Activated CD8-positive, alpha-beta memory T cell treated with anti-CD3 and anti-CD28 coated beads, Interleukin-2, amount 50 U/mL, for 24 hours (primary cell): Measurements from ENCODE around the gene PROM2.

Experiments
- DNase-seq: peaks from one replicate; pipeline ENCODE4 v3.0.0-alpha.2; 2020; ENCODE audit errors: extremely low read depth

Gene PROM2

DNA sequence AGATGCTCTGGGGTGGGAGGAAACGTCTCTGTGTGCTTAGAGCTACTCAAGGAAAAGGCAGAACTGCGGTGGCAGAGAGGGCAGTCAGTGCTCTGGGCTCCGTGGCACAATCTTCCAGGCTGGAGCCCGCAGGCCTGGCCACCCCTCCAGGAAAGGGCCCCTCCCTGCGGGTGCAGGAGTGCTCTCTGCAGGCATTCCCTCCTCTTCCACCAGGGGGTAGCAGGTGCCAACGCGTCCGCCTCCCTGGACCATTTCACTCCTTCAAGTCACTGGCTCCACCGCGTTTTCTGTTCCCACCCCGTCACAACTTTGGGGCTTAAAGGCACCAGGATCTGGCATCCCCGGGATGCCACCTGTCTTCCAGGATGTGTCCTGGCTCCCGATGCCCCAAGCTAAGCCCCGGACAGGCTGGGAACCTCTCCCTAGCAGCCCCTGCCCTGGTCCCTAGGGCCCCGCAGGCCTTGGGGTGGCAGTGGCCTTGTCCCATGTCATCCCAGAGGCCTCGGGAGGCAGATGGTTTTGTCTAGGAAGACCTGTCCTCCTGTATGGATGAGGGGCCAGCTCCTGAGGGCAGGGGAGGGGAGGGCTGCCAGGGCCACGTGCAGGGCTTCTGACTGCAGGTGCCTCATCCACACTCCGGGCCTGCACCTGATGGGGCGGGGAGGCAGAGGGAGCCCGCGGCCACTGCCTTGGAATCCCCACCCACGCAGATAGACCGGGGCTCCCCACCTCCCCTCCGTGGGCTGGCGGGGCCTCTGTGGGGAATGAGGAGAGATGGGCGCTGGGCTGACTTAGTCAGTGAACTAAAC, 49.3 kb downstream of the PROM2 start:
- DNase-seq = no peak

DNA sequence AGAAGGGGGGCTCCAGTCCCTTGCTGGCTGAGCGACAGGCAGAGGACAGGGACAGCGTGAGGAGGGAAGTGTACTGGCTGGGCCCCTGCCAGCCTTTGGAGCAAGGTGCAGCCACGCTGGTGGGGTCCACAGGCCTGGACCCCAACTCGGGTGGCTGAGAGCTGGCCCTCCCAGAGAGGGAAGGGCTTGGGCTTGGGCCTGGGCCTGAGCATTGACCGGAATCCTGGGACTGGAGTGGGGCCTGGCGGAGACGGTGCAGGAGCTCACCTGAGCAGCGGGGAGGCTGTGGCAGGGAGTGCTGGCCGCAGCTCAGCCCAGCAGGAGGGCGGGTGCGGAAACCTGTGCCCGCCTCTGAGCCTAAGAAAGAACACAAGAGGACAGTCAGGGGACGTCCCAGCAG, 50.8 kb downstream of the PROM2 start:
- no peak for DNase-seq

DNA sequence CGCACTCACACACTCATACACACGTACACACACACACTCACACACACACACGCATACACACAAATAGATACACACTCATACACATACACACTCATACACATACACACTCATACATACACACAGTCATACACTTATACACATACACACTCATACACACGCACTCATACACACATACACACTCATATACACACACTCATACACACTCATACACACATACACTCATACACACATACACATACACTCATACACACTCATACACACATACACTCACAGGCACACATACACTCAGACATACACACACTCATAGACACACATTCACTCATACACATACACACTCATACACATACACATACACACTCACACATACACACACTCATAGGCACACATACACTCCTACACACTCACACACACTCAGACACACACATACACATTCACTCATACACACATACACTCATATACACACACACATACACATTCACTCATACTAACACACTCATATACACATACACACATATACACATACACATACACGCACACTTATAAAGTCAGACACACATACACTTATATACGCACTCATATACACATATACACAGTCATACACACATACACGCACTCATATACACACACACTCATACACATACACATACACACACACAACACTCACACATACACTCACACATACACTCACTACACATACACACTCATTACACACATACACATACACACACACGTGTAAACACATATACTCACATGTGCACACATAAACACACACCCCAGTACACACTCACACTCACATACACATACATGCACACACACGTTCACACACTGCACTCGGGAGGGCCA, 51.6 kb downstream of the PROM2 start:
- no peak for DNase-seq

DNA sequence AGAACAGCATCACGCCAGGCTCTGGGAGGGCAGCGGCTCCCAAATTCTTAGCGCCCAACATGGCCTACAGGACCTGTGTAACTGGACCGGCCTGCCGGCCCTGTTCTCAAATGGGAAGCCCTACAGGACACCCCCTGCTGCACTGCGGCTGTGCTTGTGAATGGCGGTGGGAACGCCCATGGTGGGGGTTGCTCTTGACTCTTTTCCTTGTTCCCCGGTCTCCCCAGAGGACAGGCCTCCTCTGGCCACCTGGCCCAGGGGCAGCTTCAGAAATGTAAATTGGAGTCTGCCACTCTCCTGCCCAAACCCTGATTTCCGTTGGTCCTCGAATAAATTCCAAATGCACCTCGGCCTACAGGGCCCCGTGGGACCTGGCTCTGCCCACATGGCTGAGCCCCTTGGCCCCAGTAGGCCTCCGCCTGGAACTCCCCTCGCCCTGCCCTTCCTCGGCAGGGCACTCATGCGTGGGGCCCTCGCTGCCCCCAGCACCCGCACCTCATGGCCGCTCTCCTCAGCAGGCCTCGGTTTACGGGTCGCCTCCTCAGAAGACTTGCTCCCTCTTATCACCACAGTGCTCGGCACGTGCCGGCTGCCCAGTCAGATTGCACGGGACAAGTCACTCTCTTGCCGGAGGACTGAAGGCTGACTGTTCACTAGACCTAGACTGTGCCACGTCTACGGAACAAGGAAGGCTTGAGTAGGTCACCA, 52.3 kb downstream of the PROM2 start:
- no peak for DNase-seq

- DNase-seq = no peak
Observed at GRCh38 chr2:95327861-95328260, 53.6 kb downstream of the PROM2 start.

- no peak for DNase-seq
Observed at GRCh38 chr2:95328358-95329125, 54.3 kb downstream of the PROM2 start.

DNA sequence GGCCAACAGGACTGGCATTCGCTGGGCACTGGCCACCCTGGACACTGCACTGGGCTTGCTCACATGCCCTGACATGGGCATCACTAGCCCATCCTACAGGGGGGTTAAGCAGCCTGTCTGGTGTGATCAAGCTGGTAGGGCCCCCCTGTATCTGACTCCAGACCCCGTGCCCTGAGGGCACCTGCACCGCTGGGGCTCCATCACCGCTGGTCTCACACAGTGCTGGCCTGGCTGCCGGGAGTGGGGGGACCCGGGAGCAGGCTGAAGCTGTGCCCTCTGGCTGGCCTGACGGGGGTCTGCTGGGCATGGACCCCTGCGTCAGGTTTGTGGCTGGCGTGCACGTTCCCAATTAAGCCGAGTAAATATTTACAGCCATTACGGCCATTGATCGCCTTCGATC, 55.2 kb downstream of the PROM2 start:
- no peak for DNase-seq

GRCh38 chr2:95329891-95330793, 55.9 kb downstream of the PROM2 start:
- no peak for DNase-seq

DNA sequence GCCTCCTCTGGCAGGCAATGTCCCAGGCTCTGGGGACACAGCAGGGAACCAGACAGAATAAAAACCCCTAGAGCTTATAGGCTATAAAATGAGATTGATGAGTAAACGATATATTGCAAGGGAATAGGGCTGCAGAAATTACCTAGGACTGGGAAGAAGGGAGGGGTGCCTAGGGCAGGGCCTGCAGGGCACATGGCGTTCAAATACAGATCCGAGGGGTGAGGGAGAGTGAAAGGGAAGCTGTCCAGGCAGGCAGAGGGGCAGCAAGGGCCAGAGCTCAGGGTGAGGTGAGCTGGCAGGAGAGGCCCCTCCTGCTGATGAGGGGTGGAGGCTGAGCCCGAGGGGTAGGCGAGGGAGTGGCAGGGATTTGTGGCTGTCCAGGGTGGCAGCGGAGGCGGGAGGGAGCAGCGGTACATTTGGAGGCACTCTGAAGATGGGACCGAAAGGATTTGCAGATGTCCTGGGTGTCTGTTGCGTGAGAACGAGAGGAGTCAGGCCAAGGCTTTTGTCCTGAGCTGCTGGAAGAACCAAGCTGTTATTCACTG, 56.6 kb downstream of the PROM2 start:
- DNase-seq = no peak

DNA sequence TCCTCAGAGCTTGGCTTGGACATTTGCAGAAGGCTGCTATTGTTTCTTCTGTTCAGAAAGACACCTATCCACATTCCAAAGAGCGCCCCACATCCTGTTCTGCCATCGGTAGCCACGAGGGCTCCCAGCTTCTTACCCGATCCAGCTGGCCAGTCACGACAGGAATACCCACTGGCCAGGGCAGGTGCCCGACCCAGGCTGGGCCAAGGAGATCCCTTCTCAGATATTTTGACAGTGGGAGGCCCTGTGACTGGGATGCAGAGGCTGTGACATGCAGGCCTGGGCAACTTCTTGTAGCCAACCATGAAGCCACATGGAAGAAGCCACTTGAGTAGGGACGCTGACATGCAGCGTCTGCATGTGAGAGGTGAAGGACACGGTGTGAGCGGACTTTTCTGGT, 57.4 kb downstream of the PROM2 start:
- no peak for DNase-seq

DNA sequence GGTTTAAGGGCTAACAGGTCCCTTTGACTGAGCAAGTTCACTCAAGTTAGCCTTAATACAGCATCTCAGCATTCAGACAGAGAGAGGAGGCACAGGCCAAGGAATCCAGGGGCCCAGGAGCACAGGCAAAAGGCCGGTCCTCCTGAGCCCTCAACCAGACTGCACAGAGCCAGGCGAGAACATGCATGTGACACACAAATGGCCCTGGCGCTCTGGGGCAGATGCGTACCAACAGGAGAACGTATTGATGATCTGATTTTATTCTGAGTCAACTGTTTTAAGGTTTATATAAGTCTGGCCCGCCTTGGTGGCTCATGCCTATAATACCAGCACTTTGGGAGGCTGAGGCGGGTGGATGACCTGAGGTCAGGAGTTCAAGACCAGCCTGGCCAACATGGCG, 57.8 kb downstream of the PROM2 start:
- no peak for DNase-seq

DNA sequence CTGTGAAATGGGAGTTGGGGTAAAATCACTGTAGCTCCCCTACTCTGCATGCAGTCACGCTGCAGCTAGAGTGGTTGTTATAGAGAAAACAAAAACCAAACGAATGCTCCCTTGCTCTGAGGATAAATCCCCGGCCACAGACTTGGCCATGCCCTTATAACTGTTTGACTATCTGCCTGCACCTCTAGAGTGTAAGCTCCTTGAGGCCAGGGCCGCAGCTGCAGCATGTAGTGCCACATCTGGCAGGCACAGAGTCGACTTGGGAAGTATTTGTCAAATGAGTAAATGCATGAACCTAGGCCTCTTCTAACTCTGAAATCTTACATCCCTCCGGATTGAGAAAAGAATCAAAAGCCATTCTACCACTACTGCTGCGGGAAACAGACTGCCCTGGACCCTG, 58.8 kb downstream of the PROM2 start:
- DNase-seq = no peak

GRCh38 chr2:95333888-95334338, 59.7 kb downstream of the PROM2 start:
- no peak for DNase-seq

GRCh38 chr2:95334916-95335641, 60.8 kb downstream of the PROM2 start:
- DNase-seq = no peak

- DNase-seq = no peak
Observed at GRCh38 chr2:95336406-95336805, 62.2 kb downstream of the PROM2 start.

GRCh38 chr2:95337829-95338228, 63.6 kb downstream of the PROM2 start:
- no peak for DNase-seq
